Fibroblast of upper back skin (primary cell): Measurements from ENCODE around the gene GPC6.

Experiments used
- DNase-seq: peaks from one replicate; pipeline ENCODE4 v3.0.0-alpha.2; 2013

Gene GPC6

DNA sequence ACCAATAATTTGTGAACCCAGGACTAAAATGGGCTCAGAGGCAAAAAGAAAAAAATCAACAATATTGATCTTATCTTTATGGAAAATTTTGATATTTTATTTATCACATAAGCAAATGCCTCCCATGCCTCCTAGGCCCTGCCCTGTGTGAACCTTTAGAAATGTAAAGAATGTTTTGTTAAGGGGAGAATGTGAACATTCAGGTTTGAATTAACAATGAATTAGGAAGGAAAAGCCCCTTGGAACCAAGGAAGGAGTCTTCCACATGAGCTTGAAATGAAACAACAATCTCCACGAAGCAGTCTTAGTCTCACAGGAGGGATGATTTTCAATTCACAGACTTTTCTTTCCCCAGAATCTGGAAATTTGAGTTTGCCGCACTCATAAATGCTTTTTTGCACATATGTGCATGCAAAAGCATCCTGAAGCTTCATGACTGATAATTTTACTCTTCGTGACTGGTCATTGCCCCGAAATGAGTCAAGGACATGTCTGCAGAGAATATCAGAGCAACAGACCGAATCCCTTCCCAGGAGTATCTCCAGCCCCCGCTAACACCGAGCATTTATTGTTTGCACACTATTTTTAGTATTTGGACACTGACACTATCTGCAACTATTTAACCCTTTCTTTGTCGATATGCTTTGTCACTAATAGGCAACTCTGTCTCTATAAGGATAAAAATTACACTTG lies 1117.7 kb downstream of the GPC6 start:
- DNase-seq = peak; percentile 58

DNA sequence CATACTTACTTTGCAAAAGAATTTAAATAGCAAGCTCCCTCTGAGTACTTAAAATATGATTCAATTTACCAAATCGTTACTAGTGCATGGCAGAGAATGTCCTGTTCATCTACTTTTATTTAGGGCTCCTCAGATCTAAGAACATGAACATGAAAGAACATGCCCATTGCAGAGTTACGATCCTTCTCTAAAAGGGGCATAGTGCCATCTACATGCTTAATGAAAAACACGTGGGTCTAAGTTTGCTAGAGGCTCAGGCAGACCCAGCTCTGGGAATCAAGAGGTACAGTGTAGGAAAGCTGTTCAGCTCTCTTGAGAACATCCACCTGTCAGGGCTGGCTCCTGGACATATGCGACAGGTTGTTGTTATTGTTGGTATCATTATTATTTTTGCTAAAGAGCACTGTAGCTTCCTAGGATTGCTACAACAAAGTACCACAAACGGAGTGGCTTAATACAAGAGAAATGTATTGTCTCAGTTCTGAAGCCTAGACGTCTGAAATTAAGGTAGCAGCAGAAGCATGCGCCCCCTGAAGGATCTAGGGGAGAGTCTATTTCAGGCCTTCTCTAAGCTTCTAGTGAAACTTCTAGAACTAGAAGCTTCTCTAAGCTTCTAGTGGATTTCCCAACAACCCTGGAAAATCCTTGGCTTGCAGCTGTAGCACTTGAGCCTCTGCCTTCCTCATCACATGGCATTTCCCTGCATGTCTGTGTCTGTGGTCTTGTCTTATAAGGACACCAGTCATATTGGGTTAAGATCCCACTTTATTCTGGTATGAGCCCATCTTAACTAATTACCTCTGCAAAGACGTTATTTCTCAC lies 1119.0 kb downstream of the GPC6 start:
- peak; percentile 32 for DNase-seq

DNA sequence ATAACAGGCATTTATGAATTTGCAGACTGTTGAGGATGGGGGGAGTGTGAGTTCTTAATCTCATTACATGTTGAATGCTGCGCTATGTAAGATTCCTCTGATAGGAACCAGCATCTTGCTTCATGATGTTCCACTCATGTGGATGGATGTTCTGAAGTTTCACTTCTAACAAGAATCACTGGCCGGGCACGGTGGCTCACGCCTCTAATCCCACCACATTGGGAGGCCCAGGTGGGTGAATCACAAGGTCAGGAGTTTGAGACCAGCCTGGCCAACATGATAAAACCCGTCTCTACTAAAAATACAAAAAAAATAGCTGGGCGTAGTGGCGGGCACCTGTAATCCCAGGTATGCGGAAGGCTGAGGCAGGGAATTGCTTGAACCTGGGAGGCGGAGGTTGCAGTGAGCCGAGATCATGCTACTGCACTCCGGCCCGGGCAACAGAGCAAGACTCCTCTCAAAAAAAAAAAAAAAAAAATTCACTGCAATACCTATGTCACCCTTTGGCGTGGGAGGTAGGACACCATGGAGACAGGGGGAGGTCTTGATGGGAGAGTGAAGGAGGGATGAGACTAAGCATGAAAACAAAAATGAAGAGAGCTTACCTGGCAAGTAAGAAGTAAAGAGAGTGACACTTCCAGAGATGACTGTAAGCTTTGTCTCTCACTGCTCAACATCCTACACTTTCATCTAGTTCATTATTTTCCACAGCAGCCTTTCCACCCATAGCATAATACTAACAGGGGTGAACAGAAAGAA lies 1119.8 kb downstream of the GPC6 start:
- no peak for DNase-seq

DNA sequence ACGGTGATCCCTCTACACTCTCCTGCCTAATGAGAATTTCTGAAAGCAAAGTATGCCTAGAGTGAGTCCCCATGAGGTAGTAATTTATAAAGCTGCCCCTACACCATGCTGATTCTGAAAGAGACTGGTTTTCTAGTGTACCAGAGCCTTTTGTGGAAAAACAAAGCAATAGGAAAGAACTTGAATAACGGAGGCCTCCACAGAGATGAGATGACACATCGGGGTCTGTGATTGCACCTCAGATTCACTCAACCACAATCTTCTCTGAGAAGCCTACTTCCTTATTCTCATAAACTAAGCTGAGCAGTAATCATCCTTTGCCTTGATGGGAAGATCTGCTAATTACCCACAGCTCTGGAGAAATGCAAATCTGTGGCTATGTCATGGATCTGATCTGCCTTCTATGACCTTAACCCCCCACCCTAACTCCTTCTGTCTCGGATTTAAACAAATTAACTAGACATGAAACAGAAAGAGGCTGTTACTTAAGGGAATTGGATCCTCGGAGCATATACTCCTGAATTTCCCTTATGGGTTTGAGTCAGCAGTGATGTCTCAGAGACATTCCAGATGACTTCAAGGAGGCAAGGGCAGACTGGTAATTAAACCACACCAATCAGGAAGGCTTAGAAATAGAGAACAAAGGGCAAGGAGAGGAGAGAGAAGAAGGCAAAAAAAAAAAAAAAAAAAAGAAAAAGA lies 1124.8 kb downstream of the GPC6 start:
- peak; percentile 83 for DNase-seq

DNA sequence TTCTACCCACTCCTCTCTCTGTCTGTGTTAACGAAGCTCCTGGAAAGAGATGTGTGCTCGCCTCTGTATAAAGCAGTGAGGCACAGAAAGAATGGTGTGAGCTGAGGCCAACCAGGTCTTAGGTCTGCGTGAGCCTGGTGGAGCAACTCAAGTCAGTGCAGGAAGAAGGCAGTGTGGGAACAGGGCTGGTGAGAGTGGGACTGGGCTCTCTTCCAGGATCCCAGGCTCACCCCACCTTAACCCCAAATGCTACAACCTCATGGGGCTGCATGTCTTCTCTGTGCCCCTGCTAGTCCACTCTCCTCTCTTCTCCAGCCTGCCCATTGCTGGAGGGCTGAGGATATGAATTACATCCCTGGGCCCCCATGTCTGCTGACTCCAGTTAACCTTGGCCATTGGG lies 1125.5 kb downstream of the GPC6 start:
- peak; percentile 31 for DNase-seq

DNA sequence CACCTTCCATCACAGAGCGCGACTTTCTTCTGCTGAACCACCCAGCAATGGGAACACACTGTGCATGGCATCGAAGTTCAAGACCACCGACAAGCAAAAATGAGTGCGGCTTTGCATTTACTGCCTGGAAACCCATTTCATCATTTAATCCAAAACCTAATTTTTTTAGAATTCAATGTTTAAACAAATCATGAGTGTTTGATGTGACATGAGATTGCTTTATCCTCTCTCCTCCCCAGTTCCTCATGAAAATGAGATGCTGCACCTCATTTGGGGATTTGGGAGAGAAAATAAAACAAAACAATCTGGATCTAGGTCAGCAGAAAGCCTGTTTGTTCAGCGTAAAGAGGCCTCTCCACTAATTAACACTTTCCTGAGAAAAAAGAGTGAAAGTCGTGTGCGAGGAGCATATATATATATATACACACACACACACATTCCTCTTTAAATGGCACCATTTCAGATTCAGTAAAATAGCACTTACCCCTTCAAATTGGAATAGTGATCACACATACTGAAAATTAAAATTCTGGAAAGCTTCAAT lies 1126.6 kb downstream of the GPC6 start:
- no peak for DNase-seq

- DNase-seq = no peak
Observed at GRCh38 chr13:94359875-94360274, 1133.3 kb downstream of the GPC6 start.

GRCh38 chr13:94362411-94362909 lies 1135.9 kb downstream of the GPC6 start:
- DNase-seq = peak; percentile 90

DNA sequence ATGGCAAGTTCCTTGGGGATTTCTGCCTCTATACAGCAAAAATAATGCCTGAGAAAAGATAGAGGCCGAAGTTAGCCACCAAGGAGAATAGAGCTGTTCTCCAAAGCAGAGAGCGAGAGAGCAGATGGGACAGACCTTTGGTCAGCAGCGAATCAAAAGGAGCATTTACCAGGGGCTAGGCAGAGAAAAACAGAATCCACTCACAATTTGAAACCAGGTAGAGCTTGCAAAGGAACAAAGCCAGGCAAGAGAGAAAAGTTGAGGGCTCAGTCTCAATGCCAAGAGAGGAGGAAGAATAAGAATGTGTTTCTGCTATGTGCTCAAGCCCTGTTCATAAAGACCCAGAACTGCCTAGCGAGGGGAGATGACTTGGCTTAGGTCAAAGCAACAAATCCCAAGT lies 1140.1 kb downstream of the GPC6 start:
- no peak for DNase-seq

DNA sequence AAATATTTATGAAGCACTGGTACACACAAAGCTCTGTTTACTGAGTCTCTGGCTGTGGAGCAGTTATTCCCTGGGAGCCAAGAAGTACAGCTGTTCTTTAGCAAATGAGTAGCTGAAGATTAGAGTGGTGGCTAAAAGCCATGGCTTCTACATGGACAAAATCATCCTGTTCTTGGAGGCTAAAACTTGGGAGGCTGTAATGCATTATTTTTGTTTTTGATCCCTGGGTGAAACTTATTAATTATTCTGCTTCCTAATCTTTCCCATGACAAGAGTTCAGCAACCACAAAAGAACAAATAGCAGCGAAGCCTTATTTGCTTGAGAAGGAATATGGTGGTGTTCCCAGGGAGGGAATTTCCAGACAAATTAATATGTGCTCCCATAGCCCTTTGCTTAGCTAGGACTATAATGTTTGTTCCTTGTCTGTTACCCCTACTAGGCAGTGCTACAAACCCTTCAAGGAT lies 1143.4 kb downstream of the GPC6 start:
- DNase-seq = no peak

DNA sequence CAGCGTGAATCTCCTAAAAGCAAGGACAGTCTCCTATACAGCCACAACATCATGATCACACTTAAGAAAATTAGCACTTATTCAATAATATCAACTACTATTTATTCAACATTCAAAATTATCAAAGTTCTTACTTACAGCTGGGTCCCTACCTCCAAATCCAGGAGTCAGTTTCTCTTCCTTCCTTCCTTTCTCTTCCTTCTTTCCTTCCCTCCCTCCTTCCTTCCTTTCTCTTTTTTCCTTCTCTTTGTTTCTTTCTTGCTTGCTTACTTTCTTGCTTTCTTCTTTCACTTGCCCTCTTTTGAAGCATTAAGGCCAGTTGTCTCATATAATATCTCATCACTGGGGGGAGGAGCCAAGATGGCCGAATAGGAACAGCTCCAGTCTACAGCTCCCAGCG lies 1145.2 kb downstream of the GPC6 start:
- DNase-seq = no peak

GRCh38 chr13:94382517-94382916 lies 1155.9 kb downstream of the GPC6 start:
- DNase-seq = no peak

GRCh38 chr13:94382960-94383359 lies 1156.4 kb downstream of the GPC6 start:
- DNase-seq = no peak

DNA sequence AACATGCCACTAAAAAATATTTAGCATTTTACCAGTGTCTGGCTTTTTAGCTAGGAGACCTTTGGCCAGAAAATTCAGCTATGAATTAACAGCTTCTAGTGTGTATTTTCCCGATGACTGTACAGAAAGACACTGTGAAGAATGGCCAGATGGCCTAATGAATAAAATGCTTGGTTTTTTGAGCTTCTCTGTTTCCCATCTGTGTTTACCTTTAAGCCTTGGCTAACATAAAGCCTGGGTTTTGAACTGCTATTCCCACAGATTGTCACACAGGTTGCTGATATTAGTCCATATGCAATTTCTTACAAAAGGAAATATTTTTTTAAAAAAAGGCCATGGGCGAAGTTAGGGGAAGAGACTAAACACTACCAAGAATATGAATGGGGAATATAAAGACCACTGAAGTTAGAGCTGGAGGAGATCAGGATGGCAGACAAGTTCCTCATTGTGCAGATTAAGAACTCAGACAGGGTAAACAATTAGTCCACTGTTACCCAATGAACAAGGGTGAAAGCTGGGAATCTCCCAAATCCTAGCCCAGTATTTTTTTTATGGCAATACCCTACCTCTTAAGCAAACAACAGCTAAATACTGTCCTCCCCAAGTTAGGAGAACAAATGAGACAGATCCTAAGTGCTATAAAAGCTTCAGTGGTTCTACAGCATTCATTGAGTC lies 1157.8 kb downstream of the GPC6 start:
- DNase-seq = no peak

GRCh38 chr13:94387047-94387446 lies 1160.4 kb downstream of the GPC6 start:
- no peak for DNase-seq

DNA sequence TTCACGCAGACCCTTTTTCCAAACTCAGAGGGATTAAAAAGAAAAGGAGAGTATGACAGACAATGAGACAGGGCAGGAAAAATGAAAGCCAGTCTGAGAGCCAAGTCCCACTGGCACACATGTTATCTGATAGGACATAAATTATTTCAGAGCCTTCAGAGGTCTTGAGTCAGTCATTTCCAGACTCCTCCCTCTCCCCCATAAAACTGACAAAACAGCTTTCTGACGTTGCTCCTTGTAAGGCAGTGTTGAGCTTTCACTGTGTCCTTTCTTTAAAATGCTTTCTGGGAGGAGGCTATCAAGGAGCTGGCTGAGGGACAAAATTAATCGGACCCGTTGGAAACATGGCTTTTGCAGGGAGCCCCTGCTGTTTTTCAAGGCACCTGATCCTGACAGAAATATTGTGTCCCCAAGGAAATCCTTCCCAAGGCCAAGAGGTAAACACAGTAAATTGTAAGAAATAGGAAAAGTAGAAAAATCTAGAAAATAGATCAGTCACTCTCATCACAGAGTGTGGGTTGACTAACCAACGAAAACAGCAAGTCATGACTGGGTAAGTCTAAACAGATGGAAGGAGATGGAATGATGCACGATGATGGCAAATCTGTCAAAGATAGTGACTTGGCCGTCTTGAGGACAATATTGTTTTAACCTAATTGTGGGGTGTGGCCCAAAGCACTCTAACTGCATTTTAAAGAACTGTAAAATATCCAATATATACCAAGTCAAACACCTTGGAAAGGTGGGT lies 1163.2 kb downstream of the GPC6 start:
- peak; percentile 50 for DNase-seq

GRCh38 chr13:94390881-94391280 lies 1164.3 kb downstream of the GPC6 start:
- DNase-seq = peak; percentile 75

- peak; percentile 17 for DNase-seq
Observed at GRCh38 chr13:94394723-94395122, 1168.1 kb downstream of the GPC6 start.

GRCh38 chr13:94395860-94396259 lies 1169.3 kb downstream of the GPC6 start:
- DNase-seq = no peak

- DNase-seq = no peak
Observed at GRCh38 chr13:94399812-94400211, 1173.2 kb downstream of the GPC6 start.

GRCh38 chr13:94400874-94401273 lies 1174.3 kb downstream of the GPC6 start:
- DNase-seq = no peak
